Mammary epithelial cell (primary cell): ENCODE data around the gene MCF2L.

ENCODE experiments used
- EZH2 ChIP-seq: IDR thresholded peaks from 2 replicates; pipeline ENCODE4 v1.6.1; 2012; ENCODE audit warnings: low read length, inconsistent platforms, borderline replicate concordance
- TF ChIP-seq, protein P1 (sequence below), 2 donors: IDR thresholded peaks in 1 of 2; conservative IDR thresholded peaks in 1 of 2; 2 replicates each; pipeline ENCODE4 v1.5.1; 2011 to 2012; ENCODE audit warnings: inconsistent platforms in 2 of 2, low read length in 2 of 2, mild to moderate bottlenecking in 2 of 2, control low read depth in 1 of 2, low read depth in 1 of 2; ENCODE audit not compliant: insufficient read depth in 1 of 2; ENCODE audit errors: extremely low read depth in 1 of 2

DNA sequence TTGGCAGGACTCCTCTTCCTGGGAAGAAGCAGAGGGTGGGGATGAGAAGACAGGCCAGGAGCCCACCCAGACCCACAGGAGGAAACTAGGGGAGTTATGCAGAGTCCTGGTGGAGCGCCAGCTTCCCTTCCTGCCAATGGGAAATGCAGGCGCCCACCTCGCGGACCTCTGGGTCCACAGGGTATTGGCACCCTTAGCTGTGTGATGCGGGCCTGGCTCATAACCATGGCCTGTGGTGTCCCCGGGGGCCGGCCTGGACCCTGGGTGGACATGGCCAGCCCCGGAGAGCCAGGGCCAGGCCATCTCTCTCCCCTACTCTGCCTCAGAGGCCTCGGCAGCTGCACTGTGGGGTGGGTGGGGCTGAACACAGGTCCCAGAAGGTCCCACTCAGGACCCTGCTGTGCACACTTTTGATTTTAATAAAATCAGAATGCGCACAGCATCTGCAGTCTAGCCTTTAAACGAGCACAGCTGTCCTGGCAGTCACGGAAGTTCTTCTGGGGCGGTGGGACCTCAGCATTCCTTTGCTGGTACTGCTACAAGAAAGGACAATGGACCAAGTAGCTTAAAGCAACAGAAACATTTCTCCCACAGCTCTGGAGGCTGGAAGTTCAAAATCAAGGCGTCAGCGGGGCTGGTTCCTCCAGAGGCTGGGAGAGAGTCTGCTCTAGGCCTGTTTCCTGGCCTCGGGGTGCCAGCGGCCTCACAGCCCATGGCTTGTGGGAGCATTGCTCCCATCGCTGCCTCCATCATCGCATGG is 155.4 kb downstream of the MCF2L start:
- TF ChIP-seq, protein P1, sequence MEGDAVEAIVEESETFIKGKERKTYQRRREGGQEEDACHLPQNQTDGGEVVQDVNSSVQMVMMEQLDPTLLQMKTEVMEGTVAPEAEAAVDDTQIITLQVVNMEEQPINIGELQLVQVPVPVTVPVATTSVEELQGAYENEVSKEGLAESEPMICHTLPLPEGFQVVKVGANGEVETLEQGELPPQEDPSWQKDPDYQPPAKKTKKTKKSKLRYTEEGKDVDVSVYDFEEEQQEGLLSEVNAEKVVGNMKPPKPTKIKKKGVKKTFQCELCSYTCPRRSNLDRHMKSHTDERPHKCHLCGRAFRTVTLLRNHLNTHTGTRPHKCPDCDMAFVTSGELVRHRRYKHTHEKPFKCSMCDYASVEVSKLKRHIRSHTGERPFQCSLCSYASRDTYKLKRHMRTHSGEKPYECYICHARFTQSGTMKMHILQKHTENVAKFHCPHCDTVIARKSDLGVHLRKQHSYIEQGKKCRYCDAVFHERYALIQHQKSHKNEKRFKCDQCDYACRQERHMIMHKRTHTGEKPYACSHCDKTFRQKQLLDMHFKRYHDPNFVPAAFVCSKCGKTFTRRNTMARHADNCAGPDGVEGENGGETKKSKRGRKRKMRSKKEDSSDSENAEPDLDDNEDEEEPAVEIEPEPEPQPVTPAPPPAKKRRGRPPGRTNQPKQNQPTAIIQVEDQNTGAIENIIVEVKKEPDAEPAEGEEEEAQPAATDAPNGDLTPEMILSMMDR (conservative IDR thresholded peaks at IDR 0.05 in 1 of 2, IDR thresholded peaks at IDR 0.05 in 1 of 2; ENCODE audit: extremely low read depth in 1 of 2, insufficient read depth in 1 of 2, low read depth in 1 of 2, low read length in 2 of 2): no peak
- TF ChIP-seq EZH2: no peak
